ENCODE data around the gene GAB4.

DNA sequence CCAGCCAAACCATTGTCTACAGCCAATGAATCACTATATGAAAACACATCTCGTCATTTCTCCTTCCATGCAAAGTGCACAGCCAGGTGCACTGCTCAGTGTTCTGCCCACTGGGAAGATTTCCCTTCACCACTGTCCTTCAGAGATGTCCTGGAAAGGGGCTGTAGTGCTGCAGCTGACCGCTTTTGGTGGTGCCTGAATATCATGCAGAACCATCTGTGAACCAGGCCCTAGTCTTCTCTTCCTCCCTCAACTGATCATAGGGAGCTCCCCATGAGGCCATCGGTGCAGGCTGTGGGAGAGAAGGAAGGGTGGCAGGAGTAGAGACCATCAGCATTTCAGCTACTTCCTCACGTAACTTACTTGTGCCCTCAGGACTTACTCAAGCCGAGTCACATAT, 70.2 kb downstream of the GAB4 start:
- TF ChIP-seq, protein P1, sequence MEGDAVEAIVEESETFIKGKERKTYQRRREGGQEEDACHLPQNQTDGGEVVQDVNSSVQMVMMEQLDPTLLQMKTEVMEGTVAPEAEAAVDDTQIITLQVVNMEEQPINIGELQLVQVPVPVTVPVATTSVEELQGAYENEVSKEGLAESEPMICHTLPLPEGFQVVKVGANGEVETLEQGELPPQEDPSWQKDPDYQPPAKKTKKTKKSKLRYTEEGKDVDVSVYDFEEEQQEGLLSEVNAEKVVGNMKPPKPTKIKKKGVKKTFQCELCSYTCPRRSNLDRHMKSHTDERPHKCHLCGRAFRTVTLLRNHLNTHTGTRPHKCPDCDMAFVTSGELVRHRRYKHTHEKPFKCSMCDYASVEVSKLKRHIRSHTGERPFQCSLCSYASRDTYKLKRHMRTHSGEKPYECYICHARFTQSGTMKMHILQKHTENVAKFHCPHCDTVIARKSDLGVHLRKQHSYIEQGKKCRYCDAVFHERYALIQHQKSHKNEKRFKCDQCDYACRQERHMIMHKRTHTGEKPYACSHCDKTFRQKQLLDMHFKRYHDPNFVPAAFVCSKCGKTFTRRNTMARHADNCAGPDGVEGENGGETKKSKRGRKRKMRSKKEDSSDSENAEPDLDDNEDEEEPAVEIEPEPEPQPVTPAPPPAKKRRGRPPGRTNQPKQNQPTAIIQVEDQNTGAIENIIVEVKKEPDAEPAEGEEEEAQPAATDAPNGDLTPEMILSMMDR (IDR thresholded peaks at IDR 0.05; ENCODE audit: low read depth, low read length, missing input control) = no peak
- TF ChIP-seq RAD21 (IDR thresholded peaks at IDR 0.05) (no peak), YY1 (IDR thresholded peaks at IDR 0.05) (no peak), SP1 (IDR thresholded peaks at IDR 0.05) (no peak), GABPA (IDR thresholded peaks at IDR 0.05 in 1 of 2, conservative IDR thresholded peaks at IDR 0.05 in 1 of 2) (no peak), TAF1 (conservative IDR thresholded peaks at IDR 0.05) (no peak), JUND (IDR thresholded peaks at IDR 0.05) (no peak), FOXA1 (IDR thresholded peaks at IDR 0.05) (no peak)
- TF ChIP-seq, protein P2, sequence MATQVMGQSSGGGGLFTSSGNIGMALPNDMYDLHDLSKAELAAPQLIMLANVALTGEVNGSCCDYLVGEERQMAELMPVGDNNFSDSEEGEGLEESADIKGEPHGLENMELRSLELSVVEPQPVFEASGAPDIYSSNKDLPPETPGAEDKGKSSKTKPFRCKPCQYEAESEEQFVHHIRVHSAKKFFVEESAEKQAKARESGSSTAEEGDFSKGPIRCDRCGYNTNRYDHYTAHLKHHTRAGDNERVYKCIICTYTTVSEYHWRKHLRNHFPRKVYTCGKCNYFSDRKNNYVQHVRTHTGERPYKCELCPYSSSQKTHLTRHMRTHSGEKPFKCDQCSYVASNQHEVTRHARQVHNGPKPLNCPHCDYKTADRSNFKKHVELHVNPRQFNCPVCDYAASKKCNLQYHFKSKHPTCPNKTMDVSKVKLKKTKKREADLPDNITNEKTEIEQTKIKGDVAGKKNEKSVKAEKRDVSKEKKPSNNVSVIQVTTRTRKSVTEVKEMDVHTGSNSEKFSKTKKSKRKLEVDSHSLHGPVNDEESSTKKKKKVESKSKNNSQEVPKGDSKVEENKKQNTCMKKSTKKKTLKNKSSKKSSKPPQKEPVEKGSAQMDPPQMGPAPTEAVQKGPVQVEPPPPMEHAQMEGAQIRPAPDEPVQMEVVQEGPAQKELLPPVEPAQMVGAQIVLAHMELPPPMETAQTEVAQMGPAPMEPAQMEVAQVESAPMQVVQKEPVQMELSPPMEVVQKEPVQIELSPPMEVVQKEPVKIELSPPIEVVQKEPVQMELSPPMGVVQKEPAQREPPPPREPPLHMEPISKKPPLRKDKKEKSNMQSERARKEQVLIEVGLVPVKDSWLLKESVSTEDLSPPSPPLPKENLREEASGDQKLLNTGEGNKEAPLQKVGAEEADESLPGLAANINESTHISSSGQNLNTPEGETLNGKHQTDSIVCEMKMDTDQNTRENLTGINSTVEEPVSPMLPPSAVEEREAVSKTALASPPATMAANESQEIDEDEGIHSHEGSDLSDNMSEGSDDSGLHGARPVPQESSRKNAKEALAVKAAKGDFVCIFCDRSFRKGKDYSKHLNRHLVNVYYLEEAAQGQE (IDR thresholded peaks at IDR 0.05) = no peak
- TF ChIP-seq, protein P3, sequence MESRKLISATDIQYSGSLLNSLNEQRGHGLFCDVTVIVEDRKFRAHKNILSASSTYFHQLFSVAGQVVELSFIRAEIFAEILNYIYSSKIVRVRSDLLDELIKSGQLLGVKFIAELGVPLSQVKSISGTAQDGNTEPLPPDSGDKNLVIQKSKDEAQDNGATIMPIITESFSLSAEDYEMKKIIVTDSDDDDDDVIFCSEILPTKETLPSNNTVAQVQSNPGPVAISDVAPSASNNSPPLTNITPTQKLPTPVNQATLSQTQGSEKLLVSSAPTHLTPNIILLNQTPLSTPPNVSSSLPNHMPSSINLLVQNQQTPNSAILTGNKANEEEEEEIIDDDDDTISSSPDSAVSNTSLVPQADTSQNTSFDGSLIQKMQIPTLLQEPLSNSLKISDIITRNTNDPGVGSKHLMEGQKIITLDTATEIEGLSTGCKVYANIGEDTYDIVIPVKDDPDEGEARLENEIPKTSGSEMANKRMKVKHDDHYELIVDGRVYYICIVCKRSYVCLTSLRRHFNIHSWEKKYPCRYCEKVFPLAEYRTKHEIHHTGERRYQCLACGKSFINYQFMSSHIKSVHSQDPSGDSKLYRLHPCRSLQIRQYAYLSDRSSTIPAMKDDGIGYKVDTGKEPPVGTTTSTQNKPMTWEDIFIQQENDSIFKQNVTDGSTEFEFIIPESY (IDR thresholded peaks at IDR 0.05) = no peak
- TF ChIP-seq, protein P4, sequence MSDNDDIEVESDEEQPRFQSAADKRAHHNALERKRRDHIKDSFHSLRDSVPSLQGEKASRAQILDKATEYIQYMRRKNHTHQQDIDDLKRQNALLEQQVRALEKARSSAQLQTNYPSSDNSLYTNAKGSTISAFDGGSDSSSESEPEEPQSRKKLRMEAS (IDR thresholded peaks at IDR 0.05) = no peak

All from liver (tissue), 3 donors.